NCI-H2081 treated with DMSO at 0.1 percent for 48 hours (cell line): ENCODE measurements around the gene MINDY1.

ENCODE experiments used
- DNase-seq: peaks from one replicate; lab custom pipeline; 2025; lab: John Stamatoyannopoulos, UW

MINDY1 gene

GRCh38 chr1:150985179-150985825 lies 21.4 kb downstream of the MINDY1 start:
- DNase-seq, result no peak

GRCh38 chr1:150981805-150982712 lies 24.6 kb downstream of the MINDY1 start, which contains the start of gene ANXA9:
Gene ANXA9, plus strand, starts transcription at chr1:150982292. Its CDS starts 814 bp downstream, at chr1:150983106.
- DNase-seq, result no peak

GRCh38 chr1:150981177-150981804 lies 25.4 kb downstream of the MINDY1 start:
- DNase-seq, result peak; percentile 65

GRCh38 chr1:150979092-150980056 lies 27.3 kb downstream of the MINDY1 start:
- peak; percentile 73 for DNase-seq

GRCh38 chr1:150976879-150977694 lies 29.6 kb downstream of the MINDY1 start:
- no peak for DNase-seq

GRCh38 chr1:150976401-150976821 lies 30.3 kb downstream of the MINDY1 start:
- DNase-seq, result no peak

- no peak for DNase-seq
These were observed 31.9 kb downstream of the MINDY1 start, which contains the start of gene CERS2 for GRCh38 chr1:150974580-150975478. Gene CERS2, minus strand, starts transcription at chr1:150974835. Its CDS starts 5,745 bp downstream, at chr1:150969090.

GRCh38 chr1:150973836-150974579 lies 32.7 kb downstream of the MINDY1 start:
- DNase-seq, result no peak

GRCh38 chr1:150973258-150973835 lies 33.4 kb downstream of the MINDY1 start:
- DNase-seq, result no peak

GRCh38 chr1:150972417-150972940 lies 34.2 kb downstream of the MINDY1 start:
- DNase-seq, result no peak

- no peak for DNase-seq
These were observed 34.9 kb downstream of the MINDY1 start for GRCh38 chr1:150971583-150972416.

- no peak for DNase-seq
These were observed 35.7 kb downstream of the MINDY1 start for GRCh38 chr1:150970808-150971582.

- DNase-seq, result no peak
These were observed 37.1 kb downstream of the MINDY1 start for GRCh38 chr1:150969626-150970025.

GRCh38 chr1:150968491-150968890 lies 38.2 kb downstream of the MINDY1 start:
- no peak for DNase-seq

GRCh38 chr1:150967936-150968335 lies 38.8 kb downstream of the MINDY1 start:
- DNase-seq, result no peak

- DNase-seq, result no peak
These were observed 40.7 kb downstream of the MINDY1 start for GRCh38 chr1:150966011-150966410.
